K562 (cell line): ENCODE results near the gene CASKIN1. TPM values are rescaled to one million over a fixed set of nuclear protein-coding genes. Genes with fewer than 3 reads are reported as not detected.
A peak's percentile ranks its signal among the peaks of the same experiment; 100 is the strongest.

Source experiments
- BDP1 ChIP-seq: IDR thresholded peaks from 3 replicates; pipeline ENCODE4 v1.6.1; 2011; ENCODE audit not compliant: insufficient read length, insufficient read depth
- CAMTA2 ChIP-seq: fragments of 250-450 bp; sonication (Bioruptor Pico); conservative IDR thresholded peaks from 2 replicates; pipeline ENCODE4 v1.5.1; 2022
- CC2D1A ChIP-seq: fragments of 450-650 bp; IDR thresholded peaks from 2 replicates; pipeline ENCODE4 v1.6.1; 2017; ENCODE audit warnings: mild to moderate bottlenecking
- GABPA ChIP-seq: fragments of 200-800 bp; sonication (Bioruptor generic); conservative IDR thresholded peaks from 2 replicates; pipeline ENCODE4 v1.6.1; 2016; ENCODE audit warnings: low read depth, missing genetic modification characterization, missing compliant biosample characterization
- GTF2E2 ChIP-seq: fragments of 200-800 bp; sonication (Bioruptor generic); IDR thresholded peaks from 2 replicates; pipeline ENCODE4 v1.6.1; 2016; ENCODE audit warnings: missing genetic modification characterization, missing compliant biosample characterization
- KLF13 ChIP-seq: fragments of 450-650 bp; IDR thresholded peaks from 2 replicates; pipeline ENCODE4 v1.6.1; 2016; ENCODE audit warnings: missing genetic modification characterization, low read depth, mild to moderate bottlenecking, missing compliant biosample characterization, moderate library complexity, borderline replicate concordance
- MEF2A ChIP-seq: IDR thresholded peaks from 2 replicates; pipeline ENCODE4 v1.6.1; 2011; ENCODE audit warnings: low read depth, mild to moderate bottlenecking, low read length, moderate library complexity; ENCODE audit not compliant: control insufficient read depth
- MYNN ChIP-seq, 2 experiments: sonication (generic); formaldehyde crosslinking in 1 of 2; IDR thresholded peaks; 2 replicates each; pipeline versions ENCODE4 v1.5.0 to v1.6.1; 2016 to 2020; ENCODE audit warnings: antibody characterized with exemption in 1 of 2, missing genetic modification reagents in 1 of 2
- RAD21 ChIP-seq, 2 experiments: fragments of 250-450 bp in 1 of 2; fragments of 450-650 bp in 1 of 2; sonication (Bioruptor Pico) in 1 of 2; formaldehyde crosslinking in 1 of 2; IDR thresholded peaks in 1 of 2; conservative IDR thresholded peaks in 1 of 2; 2 replicates each; pipeline versions ENCODE4 v1.4.0 to v1.8.0; 2020 to 2022; ENCODE audit warnings: mild to moderate bottlenecking in 2 of 2, moderate library complexity in 1 of 2
- SMARCE1 ChIP-seq: fragments of 450-650 bp; IDR thresholded peaks from 2 replicates; pipeline ENCODE4 v1.7.1; 2016; ENCODE audit warnings: mild to moderate bottlenecking
- SUPT5H ChIP-seq: fragments of 450-650 bp; IDR thresholded peaks from 2 replicates; pipeline ENCODE4 v1.6.1; 2016
- WHSC1 ChIP-seq: IDR thresholded peaks from one replicate; pipeline ENCODE4 v1.6.1; 2012; ENCODE audit warnings: low read length, control low read depth, inconsistent platforms
- XRCC5 ChIP-seq: fragments of 200-400 bp; formaldehyde crosslinking; IDR thresholded peaks from 2 replicates; pipeline ENCODE4 v1.6.1; 2017; ENCODE audit warnings: low read depth, mild to moderate bottlenecking, low read length
- ZSCAN29 ChIP-seq: fragments of 450-650 bp; IDR thresholded peaks from 2 replicates; pipeline ENCODE4 v1.6.1; 2017
- polyA plus RNA-seq, 8 experiments: library from polyadenylated mRNA; depleted of rRNA in 4 of 8; stranded (reverse) in 5 of 8; unstranded in 3 of 8; fragments of >200 nt; fragmentation: Nextera tagmentation in 2 of 8; fragmentation: Illumina TruSeq in 1 of 8; extraction: Ambion mirVana in 2 of 8; extraction: Trizol in 1 of 8; gene quantifications; 2 replicates each; pipeline versions ENCODE4 v1.2.1 to v1.2.3, GENCODE V29; 2011 to 2014; ENCODE audit warnings: inconsistent platforms in 1 of 8, missing spikeins in 1 of 8
- total RNA-seq, 7 experiments: library from RNA; depleted of rRNA in 6 of 7; stranded (reverse); fragments of >200 nt in 6 of 7; fragmentation: Illumina TruSeq in 2 of 7; extraction: Trizol in 2 of 7; gene quantifications; 2 replicates each; pipeline versions ENCODE4 v1.2.1 to v1.2.3, GENCODE V29; 2011 to 2021; ENCODE audit warnings: low replicate concordance in 1 of 7
- TF ChIP-seq, protein P1 (sequence below): fragments of 450-650 bp; IDR thresholded peaks from 2 replicates; pipeline ENCODE4 v1.6.1; 2016; ENCODE audit warnings: mild to moderate bottlenecking
- TF ChIP-seq, protein P2 (sequence below): fragments of 250-450 bp; sonication (Bioruptor Pico); IDR thresholded peaks from 2 replicates; pipeline ENCODE4 v1.4.0; 2020; ENCODE audit warnings: borderline replicate concordance
- TF ChIP-seq, protein P3 (sequence below), 2 experiments: fragments of 150-350 bp in 1 of 2; IDR thresholded peaks; 2 replicates each; pipeline ENCODE4 v1.6.1; 2012 to 2016; ENCODE audit warnings: low read depth in 2 of 2, low read length in 2 of 2, mild to moderate bottlenecking in 1 of 2, moderate library complexity in 1 of 2
- TF ChIP-seq, protein P4 (sequence below): fragments of 200-800 bp; sonication (Bioruptor generic); IDR thresholded peaks from 2 replicates; pipeline ENCODE4 v1.6.1; 2017; ENCODE audit warnings: missing genetic modification characterization, missing compliant biosample characterization

CASKIN1 gene
- total and polyA plus RNA-seq, 9 of the 15 experiments (the other 6 are each of a cell fraction or from before 2014, with no cell fraction given) = 0.15 to 4.5 (median 1.5) TPM; not detected in 2

DNA sequence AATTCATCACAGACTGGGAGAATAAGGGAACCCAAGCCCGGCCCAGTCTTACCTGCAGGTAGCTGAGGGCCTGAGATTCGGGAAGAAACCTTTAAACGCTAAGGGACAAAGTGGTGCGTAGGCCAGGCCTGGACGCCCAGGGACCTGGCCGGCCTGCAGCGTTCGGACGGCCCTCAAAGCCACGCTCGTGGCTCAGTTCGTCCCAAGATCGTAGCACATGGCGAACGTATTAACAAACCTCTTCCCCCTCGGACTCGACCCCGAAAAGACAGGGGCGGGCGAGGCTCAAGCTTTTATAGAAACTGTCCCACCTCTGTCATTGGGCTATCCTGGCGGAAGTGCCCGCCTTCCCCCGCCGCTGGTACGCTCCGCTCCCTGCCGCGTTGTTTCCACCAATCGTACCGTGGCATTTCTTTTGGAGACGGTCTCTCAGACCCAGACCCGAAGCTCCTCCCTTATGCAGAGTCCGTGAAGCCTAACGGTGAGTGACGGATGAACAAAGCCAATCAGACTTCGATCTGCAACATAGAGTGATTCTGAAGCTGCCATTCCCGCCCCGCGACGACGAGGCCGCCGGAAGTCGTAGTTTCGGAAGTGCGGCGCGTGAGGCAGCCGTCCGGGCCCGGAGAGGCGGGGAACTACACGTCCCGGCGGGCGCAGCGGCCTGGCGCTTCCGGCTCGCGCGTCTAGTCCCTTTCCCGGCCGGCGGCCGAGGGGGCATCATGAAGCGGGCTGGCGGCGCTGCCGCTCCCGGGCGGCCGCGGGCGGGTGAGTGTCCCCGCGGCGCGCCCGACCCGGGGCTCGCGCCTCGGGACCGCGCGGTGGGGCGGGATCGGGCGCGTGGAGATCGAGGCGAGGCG lies 41.1 kb downstream of the CASKIN1 start, which contains the start of gene TRAF7 (continued):
- TF ChIP-seq, protein P1, sequence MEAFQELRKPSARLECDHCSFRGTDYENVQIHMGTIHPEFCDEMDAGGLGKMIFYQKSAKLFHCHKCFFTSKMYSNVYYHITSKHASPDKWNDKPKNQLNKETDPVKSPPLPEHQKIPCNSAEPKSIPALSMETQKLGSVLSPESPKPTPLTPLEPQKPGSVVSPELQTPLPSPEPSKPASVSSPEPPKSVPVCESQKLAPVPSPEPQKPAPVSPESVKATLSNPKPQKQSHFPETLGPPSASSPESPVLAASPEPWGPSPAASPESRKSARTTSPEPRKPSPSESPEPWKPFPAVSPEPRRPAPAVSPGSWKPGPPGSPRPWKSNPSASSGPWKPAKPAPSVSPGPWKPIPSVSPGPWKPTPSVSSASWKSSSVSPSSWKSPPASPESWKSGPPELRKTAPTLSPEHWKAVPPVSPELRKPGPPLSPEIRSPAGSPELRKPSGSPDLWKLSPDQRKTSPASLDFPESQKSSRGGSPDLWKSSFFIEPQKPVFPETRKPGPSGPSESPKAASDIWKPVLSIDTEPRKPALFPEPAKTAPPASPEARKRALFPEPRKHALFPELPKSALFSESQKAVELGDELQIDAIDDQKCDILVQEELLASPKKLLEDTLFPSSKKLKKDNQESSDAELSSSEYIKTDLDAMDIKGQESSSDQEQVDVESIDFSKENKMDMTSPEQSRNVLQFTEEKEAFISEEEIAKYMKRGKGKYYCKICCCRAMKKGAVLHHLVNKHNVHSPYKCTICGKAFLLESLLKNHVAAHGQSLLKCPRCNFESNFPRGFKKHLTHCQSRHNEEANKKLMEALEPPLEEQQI = no peak
- TF ChIP-seq SUPT5H = peak; percentile 100
- TF ChIP-seq MYNN (IDR thresholded peaks at IDR 0.05) = peak; percentile 51; the same call in 1 of the 2 replicates
- TF ChIP-seq MYNN (CRISPR knock-in tag; IDR thresholded peaks at IDR 0.05) = no peak
- 0 out of 4 replicates have a peak, but pooled peaks of 1 of the 2 experiments have one; percentile 13 for TF ChIP-seq RAD21 (CRISPR knock-in tag; conservative IDR thresholded peaks at IDR 0.05 in 1 of 2, IDR thresholded peaks at IDR 0.05 in 1 of 2)
- peak; percentile 97; the same call in 1 of the 2 replicates for TF ChIP-seq GTF2E2 (tag)
- TF ChIP-seq CC2D1A = no peak; the same call in 1 of the 2 replicates
- no peak for TF ChIP-seq BDP1
- TF ChIP-seq MEF2A = no peak
- no peak for TF ChIP-seq SMARCE1
- TF ChIP-seq, protein P2, sequence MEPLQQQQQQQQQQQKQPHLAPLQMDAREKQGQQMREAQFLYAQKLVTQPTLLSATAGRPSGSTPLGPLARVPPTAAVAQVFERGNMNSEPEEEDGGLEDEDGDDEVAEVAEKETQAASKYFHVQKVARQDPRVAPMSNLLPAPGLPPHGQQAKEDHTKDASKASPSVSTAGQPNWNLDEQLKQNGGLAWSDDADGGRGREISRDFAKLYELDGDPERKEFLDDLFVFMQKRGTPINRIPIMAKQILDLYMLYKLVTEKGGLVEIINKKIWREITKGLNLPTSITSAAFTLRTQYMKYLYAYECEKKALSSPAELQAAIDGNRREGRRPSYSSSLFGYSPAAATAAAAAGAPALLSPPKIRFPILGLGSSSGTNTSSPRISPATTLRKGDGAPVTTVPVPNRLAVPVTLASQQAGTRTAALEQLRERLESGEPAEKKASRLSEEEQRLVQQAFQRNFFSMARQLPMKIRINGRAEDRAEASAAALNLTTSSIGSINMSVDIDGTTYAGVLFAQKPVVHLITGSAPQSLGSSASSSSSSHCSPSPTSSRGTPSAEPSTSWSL = no peak
- TF ChIP-seq CAMTA2 (CRISPR knock-in tag) = 0 out of 2 replicates have a peak, but pooled peaks have one; percentile 73
- TF ChIP-seq KLF13 (tag) = peak; percentile 50; the same call in 1 of the 2 replicates
- TF ChIP-seq XRCC5 = no peak
- TF ChIP-seq, protein P3, sequence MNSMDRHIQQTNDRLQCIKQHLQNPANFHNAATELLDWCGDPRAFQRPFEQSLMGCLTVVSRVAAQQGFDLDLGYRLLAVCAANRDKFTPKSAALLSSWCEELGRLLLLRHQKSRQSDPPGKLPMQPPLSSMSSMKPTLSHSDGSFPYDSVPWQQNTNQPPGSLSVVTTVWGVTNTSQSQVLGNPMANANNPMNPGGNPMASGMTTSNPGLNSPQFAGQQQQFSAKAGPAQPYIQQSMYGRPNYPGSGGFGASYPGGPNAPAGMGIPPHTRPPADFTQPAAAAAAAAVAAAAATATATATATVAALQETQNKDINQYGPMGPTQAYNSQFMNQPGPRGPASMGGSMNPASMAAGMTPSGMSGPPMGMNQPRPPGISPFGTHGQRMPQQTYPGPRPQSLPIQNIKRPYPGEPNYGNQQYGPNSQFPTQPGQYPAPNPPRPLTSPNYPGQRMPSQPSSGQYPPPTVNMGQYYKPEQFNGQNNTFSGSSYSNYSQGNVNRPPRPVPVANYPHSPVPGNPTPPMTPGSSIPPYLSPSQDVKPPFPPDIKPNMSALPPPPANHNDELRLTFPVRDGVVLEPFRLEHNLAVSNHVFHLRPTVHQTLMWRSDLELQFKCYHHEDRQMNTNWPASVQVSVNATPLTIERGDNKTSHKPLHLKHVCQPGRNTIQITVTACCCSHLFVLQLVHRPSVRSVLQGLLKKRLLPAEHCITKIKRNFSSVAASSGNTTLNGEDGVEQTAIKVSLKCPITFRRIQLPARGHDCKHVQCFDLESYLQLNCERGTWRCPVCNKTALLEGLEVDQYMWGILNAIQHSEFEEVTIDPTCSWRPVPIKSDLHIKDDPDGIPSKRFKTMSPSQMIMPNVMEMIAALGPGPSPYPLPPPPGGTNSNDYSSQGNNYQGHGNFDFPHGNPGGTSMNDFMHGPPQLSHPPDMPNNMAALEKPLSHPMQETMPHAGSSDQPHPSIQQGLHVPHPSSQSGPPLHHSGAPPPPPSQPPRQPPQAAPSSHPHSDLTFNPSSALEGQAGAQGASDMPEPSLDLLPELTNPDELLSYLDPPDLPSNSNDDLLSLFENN (IDR thresholded peaks at IDR 0.05; ENCODE audit: low read depth in 2 of 2, low read length in 2 of 2) = peak in 1 of 2 experiments; percentile 89; a peak in 2 of 4 replicates
- no peak for TF ChIP-seq ZSCAN29
- no peak for TF ChIP-seq WHSC1
- TF ChIP-seq, protein P4, sequence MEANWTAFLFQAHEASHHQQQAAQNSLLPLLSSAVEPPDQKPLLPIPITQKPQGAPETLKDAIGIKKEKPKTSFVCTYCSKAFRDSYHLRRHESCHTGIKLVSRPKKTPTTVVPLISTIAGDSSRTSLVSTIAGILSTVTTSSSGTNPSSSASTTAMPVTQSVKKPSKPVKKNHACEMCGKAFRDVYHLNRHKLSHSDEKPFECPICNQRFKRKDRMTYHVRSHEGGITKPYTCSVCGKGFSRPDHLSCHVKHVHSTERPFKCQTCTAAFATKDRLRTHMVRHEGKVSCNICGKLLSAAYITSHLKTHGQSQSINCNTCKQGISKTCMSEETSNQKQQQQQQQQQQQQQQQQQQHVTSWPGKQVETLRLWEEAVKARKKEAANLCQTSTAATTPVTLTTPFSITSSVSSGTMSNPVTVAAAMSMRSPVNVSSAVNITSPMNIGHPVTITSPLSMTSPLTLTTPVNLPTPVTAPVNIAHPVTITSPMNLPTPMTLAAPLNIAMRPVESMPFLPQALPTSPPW (CRISPR knock-in tag) = peak; percentile 73
- TF ChIP-seq GABPA = peak; percentile 97
